ENCODE data around the gene SAMD7. TPM values are rescaled to one million over a fixed set of nuclear protein-coding genes. Genes with fewer than 3 reads are reported as not detected.

The SAMD7 gene
- total RNA-seq, 1 experiment from 2014 or later: not detected

GRCh38 chr3:169980055-169980454, 68.7 kb downstream of the SAMD7 start:
- no peak overlapping the region for H3K27ac Mint-ChIP-seq (ENCODE audit: low read depth, unreplicated experiment)
- no peaks in the 10 kb centered on the region for H3K27me3 Mint-ChIP-seq (ENCODE audit: insufficient read depth, unreplicated experiment)
- intact Hi-C loops (cut with micrococcal nuclease): no loop called here
- no peaks in the 10 kb centered on the region for H3K9me3 Mint-ChIP-seq (ENCODE audit: unreplicated experiment)
- peaks cover 12% of the 10 kb centered on the region for H3K4me1 Mint-ChIP-seq (ENCODE audit: insufficient read depth, unreplicated experiment)
- no peak overlapping the region for H3K4me3 Mint-ChIP-seq (ENCODE audit: unreplicated experiment)
- DNase-seq (ENCODE audit: unreplicated experiment): peak; percentile 44
- TF ChIP-seq CTCF (IDR thresholded peaks at IDR 0.05; ENCODE audit: unreplicated experiment): no peak
- ChIA-PET CTCF (no interaction called here), POLR2A (interaction anchor here (0.7 to 3.5 kb wide), 2 partner anchors 13 to 27 kb away, joined by 3 to 20 read pairs; partner anchors contain the start of gene SEC62)
- H3K36me3 Mint-ChIP-seq (ENCODE audit: insufficient read depth, unreplicated experiment): peaks cover 79% of the 10 kb centered on the region
- BruUV-seq (replicated peaks): no TSS peak

GRCh38 chr3:169984292-169984691, 72.9 kb downstream of the SAMD7 start:
- no peaks in the 10 kb centered on the region for H3K27me3 Mint-ChIP-seq (ENCODE audit: insufficient read depth, unreplicated experiment)
- ChIA-PET POLR2A (interaction anchor here (0.9 kb wide), 1 partner anchor 17 kb away, joined by 6 read pairs; the partner anchor contains the start of gene SEC62), CTCF (interaction anchor here (0.6 to 1.0 kb wide), 2 partner anchors 17 to 107 kb away, joined by 3 read pairs; partner anchors contain the start of gene SEC62)
- no peaks in the 10 kb centered on the region for H3K9me3 Mint-ChIP-seq (ENCODE audit: unreplicated experiment)
- H3K27ac Mint-ChIP-seq (ENCODE audit: low read depth, unreplicated experiment): no peak overlapping the region
- no peak for DNase-seq (ENCODE audit: unreplicated experiment)
- TF ChIP-seq CTCF (IDR thresholded peaks at IDR 0.05; ENCODE audit: unreplicated experiment): no peak
- H3K36me3 Mint-ChIP-seq (ENCODE audit: insufficient read depth, unreplicated experiment): peaks cover 93% of the 10 kb centered on the region
- H3K4me3 Mint-ChIP-seq (ENCODE audit: unreplicated experiment): no peak overlapping the region
- H3K4me1 Mint-ChIP-seq (ENCODE audit: insufficient read depth, unreplicated experiment): peaks cover 10% of the 10 kb centered on the region
- intact Hi-C loops (cut with micrococcal nuclease): no loop called here
- TSS peak; percentile 15 for BruUV-seq (replicated peaks)

Other genes starting within 250 kb of the SAMD7 start
- gene MECOM, start 247.9 kb upstream of the SAMD7 start, total RNA-seq (2022): 5.2 and 7.1 TPM in 2 replicates
- gene TERC, start 146.5 kb upstream of the SAMD7 start, total RNA-seq (2022): 2.9 and 7.9 TPM in 2 replicates
- gene ACTRT3, start 142.0 kb upstream of the SAMD7 start, total RNA-seq (2022): 0.93 and 1.0 TPM in 2 replicates
- 18.0 and 20.4 TPM in 2 replicates for gene MYNN, start 138.2 kb upstream of the SAMD7 start, total RNA-seq (2022)
- not detected in 2 replicates for gene LRRIQ4, start 98.7 kb upstream of the SAMD7 start, total RNA-seq (2022)
- gene LRRC34, start 98.7 kb upstream of the SAMD7 start, total RNA-seq (2022): not detected in 2 replicates
- not detected in 2 replicates for gene LRRC31, start 41.6 kb upstream of the SAMD7 start, total RNA-seq (2022)
- 58.5 and 62.1 TPM in 2 replicates for gene SEC62, start 55.2 kb downstream of the SAMD7 start, total RNA-seq (2022)
- 1.8 and 2.6 TPM in 2 replicates for gene GPR160, start 126.4 kb downstream of the SAMD7 start, total RNA-seq (2022)

All from MCF 10A (cell line).